GM23338 (cell line): ENCODE measurements around the gene TCF7L1. TPM values are rescaled to one million over a fixed set of nuclear protein-coding genes. Genes with fewer than 3 reads are reported as not detected.

ENCODE experiments used
- ATAC-seq: fragments of 200-7000 bp; cut with Tn5 transposase; 3 replicates; pipeline ENCODE4 v1.9.1; 2020
- DNase-seq: peaks from one replicate; pipeline ENCODE4 v3.0.0-alpha.2; 2015; ENCODE audit warnings: low spot score
- H2AFZ ChIP-seq: fragments of 200-600 bp; sonication (generic); 2 replicates; pipeline ENCODE4 v1.8.0; 2016; ENCODE audit warnings: antibody characterized with exemption, mild to moderate bottlenecking, moderate library complexity
- H3F3A ChIP-seq: fragments of 200-600 bp; sonication (generic); replicated peaks from 2 replicates; pipeline ENCODE4 v1.8.0; 2017; ENCODE audit warnings: antibody characterized with exemption, mixed run types, low read depth
- H3K27ac ChIP-seq: fragments of 200-600 bp; sonication (generic); 2 replicates; pipeline ENCODE4 v1.6.1; 2016; ENCODE audit warnings: low read depth
- H3K27me3 ChIP-seq: fragments of 200-600 bp; sonication (generic); 2 replicates; pipeline ENCODE4 v1.8.0; 2016; ENCODE audit warnings: mild to moderate bottlenecking, mixed run types, moderate library complexity; ENCODE audit not compliant: insufficient read depth
- H3K36me3 ChIP-seq: fragments of 200-600 bp; sonication (generic); 2 replicates; pipeline ENCODE4 v1.8.0; 2016; ENCODE audit warnings: mild to moderate bottlenecking; ENCODE audit not compliant: insufficient read depth
- H3K4me1 ChIP-seq: fragments of 200-600 bp; sonication (generic); 2 replicates; pipeline ENCODE4 v1.8.0; 2016; ENCODE audit warnings: mild to moderate bottlenecking, moderate library complexity; ENCODE audit not compliant: insufficient read depth
- H3K4me2 ChIP-seq: fragments of 200-600 bp; sonication (generic); 2 replicates; pipeline ENCODE4 v1.7.1; 2017; ENCODE audit warnings: mixed run types
- H3K4me3 ChIP-seq: fragments of 200-600 bp; sonication (generic); 2 replicates; pipeline ENCODE4 v1.6.1; 2016; ENCODE audit warnings: mixed run types
- H3K79me2 ChIP-seq: fragments of 200-600 bp; sonication (generic); replicated peaks from 2 replicates; pipeline ENCODE4 v1.8.0; 2017; ENCODE audit warnings: mild to moderate bottlenecking; ENCODE audit not compliant: insufficient read depth
- H3K9me2 ChIP-seq: fragments of 200-600 bp; sonication (generic); 2 replicates; pipeline ENCODE4 v1.8.0; 2017; ENCODE audit not compliant: insufficient read depth
- H4K20me1 ChIP-seq: fragments of 200-600 bp; sonication (generic); replicated peaks from 2 replicates; pipeline ENCODE4 v1.8.0; 2017; ENCODE audit warnings: mild to moderate bottlenecking; ENCODE audit not compliant: insufficient read depth
- H3K27ac Mint-ChIP-seq: 2 replicates; pipeline ENCODE4 v1.8.0; 2020; ENCODE audit warnings: inconsistent platforms, mild to moderate bottlenecking, moderate library complexity, mixed read lengths
- H3K27me3 Mint-ChIP-seq: 3 replicates; pipeline ENCODE4 v1.8.0; 2022; ENCODE audit warnings: low read depth, mild to moderate bottlenecking, moderate library complexity, mixed read lengths, inconsistent platforms; ENCODE audit not compliant: insufficient read depth, poor library complexity
- H3K36me3 Mint-ChIP-seq: 3 replicates; pipeline ENCODE4 v1.8.0; 2021; ENCODE audit warnings: low read depth, mild to moderate bottlenecking, inconsistent platforms, moderate library complexity, mixed read lengths
- H3K4me1 Mint-ChIP-seq: 3 replicates; pipeline ENCODE4 v1.8.0; 2020; ENCODE audit warnings: mild to moderate bottlenecking, inconsistent platforms, mixed read lengths
- H3K4me3 Mint-ChIP-seq: 3 replicates; pipeline ENCODE4 v1.8.0; 2021; ENCODE audit warnings: moderate library complexity, mild to moderate bottlenecking, inconsistent platforms, mixed read lengths
- H3K9me3 Mint-ChIP-seq: 3 replicates; pipeline ENCODE4 v1.8.0; 2020; ENCODE audit warnings: moderate library complexity, mild to moderate bottlenecking, inconsistent platforms, mixed read lengths
- CREB1 ChIP-seq: fragments of 250-450 bp; sonication (Bioruptor Pico); IDR thresholded peaks from 2 replicates; pipeline ENCODE4 v1.5.0; 2020; ENCODE audit warnings: low read depth, mild to moderate bottlenecking, moderate library complexity
- CTCF ChIP-seq, 2 experiments: fragments of 200-600 bp in 1 of 2; sonication (generic) in 1 of 2; conservative IDR thresholded peaks; 2 replicates each; pipeline versions ENCODE4 v1.5.1 to v1.6.1; 2016 to 2017; ENCODE audit warnings: antibody characterized with exemption in 2 of 2, low read depth in 2 of 2, mild to moderate bottlenecking in 2 of 2, moderate library complexity in 1 of 2
- EZH2 ChIP-seq: fragments of 200-600 bp; sonication (generic); IDR thresholded peaks from one replicate; pipeline ENCODE4 v1.8.0; 2017; ENCODE audit warnings: antibody characterized with exemption, mild to moderate bottlenecking, low read depth; ENCODE audit not compliant: unreplicated experiment
- EZH2phosphoT487 ChIP-seq: fragments of 200-600 bp; sonication (generic); IDR thresholded peaks from one replicate; pipeline ENCODE4 v1.8.1; 2018; ENCODE audit warnings: antibody characterized with exemption; ENCODE audit not compliant: unreplicated experiment
- JUNB ChIP-seq: IDR thresholded peaks from one replicate; pipeline ENCODE4 v1.6.1; 2016; ENCODE audit warnings: antibody characterized with exemption; ENCODE audit not compliant: unreplicated experiment
- NANOG ChIP-seq: IDR thresholded peaks from 2 replicates; pipeline ENCODE4 v1.6.1; 2016; ENCODE audit warnings: antibody characterized with exemption, borderline replicate concordance
- POLR2AphosphoS5 ChIP-seq: IDR thresholded peaks from 2 replicates; pipeline ENCODE4 v1.6.1; 2016; ENCODE audit warnings: antibody characterized with exemption, low read depth
- STAT1 ChIP-seq: IDR thresholded peaks from one replicate; pipeline ENCODE4 v1.6.1; 2016; ENCODE audit warnings: antibody characterized with exemption; ENCODE audit not compliant: unreplicated experiment
- ZNF114 ChIP-seq: fragments of 250-450 bp; sonication (Bioruptor Pico); IDR thresholded peaks from 2 replicates; pipeline ENCODE4 v1.5.0; 2020; ENCODE audit warnings: mild to moderate bottlenecking, moderate library complexity
- ZNF331 ChIP-seq: fragments of 250-450 bp; sonication (Bioruptor Pico); IDR thresholded peaks from 2 replicates; pipeline ENCODE4 v1.5.0; 2020; ENCODE audit warnings: low read depth, mild to moderate bottlenecking, moderate library complexity
- polyA plus RNA-seq: library from polyadenylated mRNA; unstranded; fragments of >200 nt; fragmentation: Nextera tagmentation; extraction: Ambion mirVana; gene quantifications from 2 replicates; pipeline ENCODE4 v1.2.1, GENCODE V29; 2016
- total RNA-seq: library from RNA; depleted of rRNA; stranded (reverse); fragments of >200 nt; shearing (Covaris generic); gene quantifications from 2 replicates; pipeline ENCODE4 v1.2.3, GENCODE V29; 2014
- TF ChIP-seq, protein P1 (sequence below): IDR thresholded peaks from 2 replicates; pipeline ENCODE4 v1.6.1; 2016; ENCODE audit warnings: antibody characterized with exemption
- TF ChIP-seq, protein P2 (sequence below): fragments of 250-450 bp; sonication (Bioruptor Pico); IDR thresholded peaks from 2 replicates; pipeline ENCODE4 v1.5.0; 2020; ENCODE audit warnings: mild to moderate bottlenecking, moderate library complexity
- TF ChIP-seq, protein P3 (sequence below): IDR thresholded peaks from one replicate; pipeline ENCODE4 v1.6.1; 2018; ENCODE audit warnings: antibody characterized with exemption; ENCODE audit not compliant: unreplicated experiment

Gene TCF7L1
- total and polyA plus RNA-seq, 2 experiments from 2014 or later: 47.3 to 101 TPM

DNA sequence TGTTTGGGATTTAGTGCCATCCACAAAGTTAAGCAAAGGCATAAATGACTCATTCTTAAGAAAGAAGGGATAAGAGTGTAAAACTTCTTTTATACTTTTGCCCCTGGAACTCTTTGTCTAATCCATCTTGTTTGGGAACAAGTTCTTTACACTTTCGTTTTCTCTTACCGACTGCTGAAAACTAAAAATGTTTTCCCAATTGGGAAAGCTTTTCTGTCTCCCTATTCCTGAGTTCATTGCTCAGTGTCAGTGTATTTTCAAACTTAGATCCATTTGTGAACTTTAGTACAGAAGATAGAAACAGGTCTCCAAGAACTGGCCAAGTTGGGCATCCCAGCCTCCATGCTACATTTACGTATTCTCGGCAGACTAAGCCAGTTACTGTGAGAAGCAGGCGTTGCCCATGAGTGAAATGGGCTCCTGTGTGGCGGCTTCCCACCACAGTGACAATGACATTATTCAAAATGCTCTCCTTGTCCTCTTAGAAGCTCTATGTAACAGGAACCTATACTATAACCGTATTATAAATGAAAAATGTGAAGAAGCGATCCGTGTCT, 142.9 kb downstream of the TCF7L1 start:
- TF ChIP-seq, protein P1, sequence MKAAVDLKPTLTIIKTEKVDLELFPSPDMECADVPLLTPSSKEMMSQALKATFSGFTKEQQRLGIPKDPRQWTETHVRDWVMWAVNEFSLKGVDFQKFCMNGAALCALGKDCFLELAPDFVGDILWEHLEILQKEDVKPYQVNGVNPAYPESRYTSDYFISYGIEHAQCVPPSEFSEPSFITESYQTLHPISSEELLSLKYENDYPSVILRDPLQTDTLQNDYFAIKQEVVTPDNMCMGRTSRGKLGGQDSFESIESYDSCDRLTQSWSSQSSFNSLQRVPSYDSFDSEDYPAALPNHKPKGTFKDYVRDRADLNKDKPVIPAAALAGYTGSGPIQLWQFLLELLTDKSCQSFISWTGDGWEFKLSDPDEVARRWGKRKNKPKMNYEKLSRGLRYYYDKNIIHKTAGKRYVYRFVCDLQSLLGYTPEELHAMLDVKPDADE: no peak
- no peak for TF ChIP-seq STAT1
- TF ChIP-seq JUNB: no peak
- TF ChIP-seq, protein P2, sequence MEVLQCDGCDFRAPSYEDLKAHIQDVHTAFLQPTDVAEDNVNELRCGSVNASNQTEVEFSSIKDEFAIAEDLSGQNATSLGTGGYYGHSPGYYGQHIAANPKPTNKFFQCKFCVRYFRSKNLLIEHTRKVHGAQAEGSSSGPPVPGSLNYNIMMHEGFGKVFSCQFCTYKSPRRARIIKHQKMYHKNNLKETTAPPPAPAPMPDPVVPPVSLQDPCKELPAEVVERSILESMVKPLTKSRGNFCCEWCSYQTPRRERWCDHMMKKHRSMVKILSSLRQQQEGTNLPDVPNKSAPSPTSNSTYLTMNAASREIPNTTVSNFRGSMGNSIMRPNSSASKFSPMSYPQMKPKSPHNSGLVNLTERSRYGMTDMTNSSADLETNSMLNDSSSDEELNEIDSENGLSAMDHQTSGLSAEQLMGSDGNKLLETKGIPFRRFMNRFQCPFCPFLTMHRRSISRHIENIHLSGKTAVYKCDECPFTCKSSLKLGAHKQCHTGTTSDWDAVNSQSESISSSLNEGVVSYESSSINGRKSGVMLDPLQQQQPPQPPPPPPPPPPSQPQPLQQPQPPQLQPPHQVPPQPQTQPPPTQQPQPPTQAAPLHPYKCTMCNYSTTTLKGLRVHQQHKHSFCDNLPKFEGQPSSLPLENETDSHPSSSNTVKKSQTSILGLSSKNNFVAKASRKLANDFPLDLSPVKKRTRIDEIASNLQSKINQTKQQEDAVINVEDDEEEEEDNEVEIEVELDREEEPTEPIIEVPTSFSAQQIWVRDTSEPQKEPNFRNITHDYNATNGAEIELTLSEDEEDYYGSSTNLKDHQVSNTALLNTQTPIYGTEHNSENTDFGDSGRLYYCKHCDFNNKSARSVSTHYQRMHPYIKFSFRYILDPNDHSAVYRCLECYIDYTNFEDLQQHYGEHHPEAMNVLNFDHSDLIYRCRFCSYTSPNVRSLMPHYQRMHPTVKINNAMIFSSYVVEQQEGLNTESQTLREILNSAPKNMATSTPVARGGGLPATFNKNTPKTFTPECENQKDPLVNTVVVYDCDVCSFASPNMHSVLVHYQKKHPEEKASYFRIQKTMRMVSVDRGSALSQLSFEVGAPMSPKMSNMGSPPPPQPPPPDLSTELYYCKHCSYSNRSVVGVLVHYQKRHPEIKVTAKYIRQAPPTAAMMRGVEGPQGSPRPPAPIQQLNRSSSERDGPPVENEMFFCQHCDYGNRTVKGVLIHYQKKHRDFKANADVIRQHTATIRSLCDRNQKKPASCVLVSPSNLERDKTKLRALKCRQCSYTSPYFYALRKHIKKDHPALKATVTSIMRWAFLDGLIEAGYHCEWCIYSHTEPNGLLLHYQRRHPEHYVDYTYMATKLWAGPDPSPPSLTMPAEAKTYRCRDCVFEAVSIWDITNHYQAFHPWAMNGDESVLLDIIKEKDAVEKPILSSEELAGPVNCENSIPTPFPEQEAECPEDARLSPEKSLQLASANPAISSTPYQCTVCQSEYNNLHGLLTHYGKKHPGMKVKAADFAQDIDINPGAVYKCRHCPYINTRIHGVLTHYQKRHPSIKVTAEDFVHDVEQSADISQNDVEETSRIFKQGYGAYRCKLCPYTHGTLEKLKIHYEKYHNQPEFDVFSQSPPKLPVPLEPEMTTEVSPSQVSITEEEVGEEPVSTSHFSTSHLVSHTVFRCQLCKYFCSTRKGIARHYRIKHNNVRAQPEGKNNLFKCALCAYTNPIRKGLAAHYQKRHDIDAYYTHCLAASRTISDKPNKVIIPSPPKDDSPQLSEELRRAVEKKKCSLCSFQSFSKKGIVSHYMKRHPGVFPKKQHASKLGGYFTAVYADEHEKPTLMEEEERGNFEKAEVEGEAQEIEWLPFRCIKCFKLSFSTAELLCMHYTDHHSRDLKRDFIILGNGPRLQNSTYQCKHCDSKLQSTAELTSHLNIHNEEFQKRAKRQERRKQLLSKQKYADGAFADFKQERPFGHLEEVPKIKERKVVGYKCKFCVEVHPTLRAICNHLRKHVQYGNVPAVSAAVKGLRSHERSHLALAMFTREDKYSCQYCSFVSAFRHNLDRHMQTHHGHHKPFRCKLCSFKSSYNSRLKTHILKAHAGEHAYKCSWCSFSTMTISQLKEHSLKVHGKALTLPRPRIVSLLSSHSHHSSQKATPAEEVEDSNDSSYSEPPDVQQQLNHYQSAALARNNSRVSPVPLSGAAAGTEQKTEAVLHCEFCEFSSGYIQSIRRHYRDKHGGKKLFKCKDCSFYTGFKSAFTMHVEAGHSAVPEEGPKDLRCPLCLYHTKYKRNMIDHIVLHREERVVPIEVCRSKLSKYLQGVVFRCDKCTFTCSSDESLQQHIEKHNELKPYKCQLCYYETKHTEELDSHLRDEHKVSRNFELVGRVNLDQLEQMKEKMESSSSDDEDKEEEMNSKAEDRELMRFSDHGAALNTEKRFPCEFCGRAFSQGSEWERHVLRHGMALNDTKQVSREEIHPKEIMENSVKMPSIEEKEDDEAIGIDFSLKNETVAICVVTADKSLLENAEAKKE (CRISPR knock-in tag): no peak
- no peak for TF ChIP-seq ZNF331
- no peak for TF ChIP-seq CREB1
- TF ChIP-seq NANOG: no peak
- TF ChIP-seq ZNF114: no peak
- no peak for TF ChIP-seq POLR2AphosphoS5
- TF ChIP-seq EZH2phosphoT487: no peak
- TF ChIP-seq, protein P3, sequence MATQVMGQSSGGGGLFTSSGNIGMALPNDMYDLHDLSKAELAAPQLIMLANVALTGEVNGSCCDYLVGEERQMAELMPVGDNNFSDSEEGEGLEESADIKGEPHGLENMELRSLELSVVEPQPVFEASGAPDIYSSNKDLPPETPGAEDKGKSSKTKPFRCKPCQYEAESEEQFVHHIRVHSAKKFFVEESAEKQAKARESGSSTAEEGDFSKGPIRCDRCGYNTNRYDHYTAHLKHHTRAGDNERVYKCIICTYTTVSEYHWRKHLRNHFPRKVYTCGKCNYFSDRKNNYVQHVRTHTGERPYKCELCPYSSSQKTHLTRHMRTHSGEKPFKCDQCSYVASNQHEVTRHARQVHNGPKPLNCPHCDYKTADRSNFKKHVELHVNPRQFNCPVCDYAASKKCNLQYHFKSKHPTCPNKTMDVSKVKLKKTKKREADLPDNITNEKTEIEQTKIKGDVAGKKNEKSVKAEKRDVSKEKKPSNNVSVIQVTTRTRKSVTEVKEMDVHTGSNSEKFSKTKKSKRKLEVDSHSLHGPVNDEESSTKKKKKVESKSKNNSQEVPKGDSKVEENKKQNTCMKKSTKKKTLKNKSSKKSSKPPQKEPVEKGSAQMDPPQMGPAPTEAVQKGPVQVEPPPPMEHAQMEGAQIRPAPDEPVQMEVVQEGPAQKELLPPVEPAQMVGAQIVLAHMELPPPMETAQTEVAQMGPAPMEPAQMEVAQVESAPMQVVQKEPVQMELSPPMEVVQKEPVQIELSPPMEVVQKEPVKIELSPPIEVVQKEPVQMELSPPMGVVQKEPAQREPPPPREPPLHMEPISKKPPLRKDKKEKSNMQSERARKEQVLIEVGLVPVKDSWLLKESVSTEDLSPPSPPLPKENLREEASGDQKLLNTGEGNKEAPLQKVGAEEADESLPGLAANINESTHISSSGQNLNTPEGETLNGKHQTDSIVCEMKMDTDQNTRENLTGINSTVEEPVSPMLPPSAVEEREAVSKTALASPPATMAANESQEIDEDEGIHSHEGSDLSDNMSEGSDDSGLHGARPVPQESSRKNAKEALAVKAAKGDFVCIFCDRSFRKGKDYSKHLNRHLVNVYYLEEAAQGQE: no peak
- no peak for TF ChIP-seq CTCF (conservative IDR thresholded peaks at IDR 0.05; ENCODE audit: low read depth in 2 of 2)
- TF ChIP-seq EZH2: no peak
- no peak overlapping the region; the same call in 1 of the 2 replicates for H3K4me2 ChIP-seq
- peaks cover 60% of the 10 kb centered on the region for H4K20me1 ChIP-seq
- peak overlapping the region; percentile 79; the same call in 1 of the 2 replicates for H3K27ac ChIP-seq
- ATAC-seq (no peak), DNase-seq (no peak)
- H3K79me2 ChIP-seq: peaks cover 89% of the 10 kb centered on the region
- no peaks in the 10 kb centered on the region for H3F3A ChIP-seq
- no peaks in the 10 kb centered on the region for H3K27me3 ChIP-seq
- no peak overlapping the region for H3K4me3 ChIP-seq
- H3K36me3 Mint-ChIP-seq: peaks cover 16% of the 10 kb centered on the region
- no peaks in the 10 kb centered on the region for H3K9me3 Mint-ChIP-seq
- H3K4me1 Mint-ChIP-seq: peaks cover 77% of the 10 kb centered on the region
- H3K27ac Mint-ChIP-seq: peak overlapping the region; percentile 6
- no peaks in the 10 kb centered on the region for H3K36me3 ChIP-seq
- no peaks in the 10 kb centered on the region for H3K9me2 ChIP-seq
- H3K27me3 Mint-ChIP-seq: peaks cover 34% of the 10 kb centered on the region
- H3K4me3 Mint-ChIP-seq: no peak overlapping the region; the same call in 2 of the 3 replicates
- H3K4me1 ChIP-seq: peaks cover 45% of the 10 kb centered on the region
- no peak overlapping the region for H2AFZ ChIP-seq
